ENCODE data around the gene CAGE1.
A peak's percentile ranks its signal among the peaks of the same experiment; 100 is the strongest.

Gene CAGE1

DNA sequence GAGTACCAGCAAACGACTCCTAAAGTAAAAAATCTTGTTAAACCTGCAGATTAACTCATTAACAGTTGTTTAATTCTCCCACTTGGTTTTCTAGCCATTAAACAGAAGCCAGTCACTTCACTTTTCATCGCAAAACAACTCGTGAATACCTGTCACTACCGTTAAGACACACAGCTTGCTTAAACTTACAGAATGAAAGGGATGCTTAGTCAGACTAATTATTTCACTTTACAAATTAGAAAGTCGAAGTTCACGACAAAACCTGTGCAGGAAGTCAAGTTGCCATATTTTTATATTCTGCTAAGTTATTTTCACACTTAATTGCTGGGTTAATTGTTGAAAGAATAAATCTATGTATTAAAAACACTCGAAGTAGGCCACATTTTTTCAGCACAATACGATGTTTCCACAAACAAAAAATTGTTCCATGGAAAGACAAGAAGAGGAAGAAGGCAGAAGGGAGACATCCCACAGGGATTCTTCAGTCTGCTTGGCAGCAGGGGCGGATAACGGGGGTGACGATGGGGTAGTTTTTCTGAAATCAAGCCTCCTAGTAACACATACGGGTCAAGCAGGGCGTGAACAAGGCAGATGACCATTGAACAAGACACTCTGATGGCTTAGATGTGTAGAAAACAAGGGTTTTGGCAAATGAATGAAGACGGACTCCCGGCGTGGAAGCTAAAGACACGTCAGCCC is 77.5 kb downstream of the CAGE1 start:
- H3K27ac ChIP-seq, result peak overlapping the region; percentile 72
- TF ChIP-seq, protein P1, sequence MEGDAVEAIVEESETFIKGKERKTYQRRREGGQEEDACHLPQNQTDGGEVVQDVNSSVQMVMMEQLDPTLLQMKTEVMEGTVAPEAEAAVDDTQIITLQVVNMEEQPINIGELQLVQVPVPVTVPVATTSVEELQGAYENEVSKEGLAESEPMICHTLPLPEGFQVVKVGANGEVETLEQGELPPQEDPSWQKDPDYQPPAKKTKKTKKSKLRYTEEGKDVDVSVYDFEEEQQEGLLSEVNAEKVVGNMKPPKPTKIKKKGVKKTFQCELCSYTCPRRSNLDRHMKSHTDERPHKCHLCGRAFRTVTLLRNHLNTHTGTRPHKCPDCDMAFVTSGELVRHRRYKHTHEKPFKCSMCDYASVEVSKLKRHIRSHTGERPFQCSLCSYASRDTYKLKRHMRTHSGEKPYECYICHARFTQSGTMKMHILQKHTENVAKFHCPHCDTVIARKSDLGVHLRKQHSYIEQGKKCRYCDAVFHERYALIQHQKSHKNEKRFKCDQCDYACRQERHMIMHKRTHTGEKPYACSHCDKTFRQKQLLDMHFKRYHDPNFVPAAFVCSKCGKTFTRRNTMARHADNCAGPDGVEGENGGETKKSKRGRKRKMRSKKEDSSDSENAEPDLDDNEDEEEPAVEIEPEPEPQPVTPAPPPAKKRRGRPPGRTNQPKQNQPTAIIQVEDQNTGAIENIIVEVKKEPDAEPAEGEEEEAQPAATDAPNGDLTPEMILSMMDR (conservative IDR thresholded peaks at IDR 0.05), result no peak

DNA sequence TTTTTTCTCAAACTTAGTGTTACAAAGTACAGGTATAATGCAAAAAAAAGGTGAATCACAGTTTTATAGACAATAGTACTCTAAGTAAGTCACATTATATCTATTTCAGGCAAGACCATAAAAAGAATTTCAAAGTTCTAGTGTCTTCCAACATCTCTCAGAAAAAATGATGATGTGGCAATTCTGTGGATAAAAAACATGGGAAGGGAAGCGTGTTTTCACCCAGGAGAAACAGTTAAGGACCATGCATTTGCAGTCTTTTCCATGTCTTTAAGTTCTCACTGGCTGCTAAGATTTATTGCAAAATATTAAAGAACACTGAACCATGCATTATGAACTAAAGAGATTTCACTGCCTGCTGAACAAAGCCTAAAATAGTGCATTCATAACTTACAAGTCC is 78.4 kb downstream of the CAGE1 start:
- H3K27ac ChIP-seq, result no peak overlapping the region
- TF ChIP-seq, protein P1 (conservative IDR thresholded peaks at IDR 0.05), result no peak

DNA sequence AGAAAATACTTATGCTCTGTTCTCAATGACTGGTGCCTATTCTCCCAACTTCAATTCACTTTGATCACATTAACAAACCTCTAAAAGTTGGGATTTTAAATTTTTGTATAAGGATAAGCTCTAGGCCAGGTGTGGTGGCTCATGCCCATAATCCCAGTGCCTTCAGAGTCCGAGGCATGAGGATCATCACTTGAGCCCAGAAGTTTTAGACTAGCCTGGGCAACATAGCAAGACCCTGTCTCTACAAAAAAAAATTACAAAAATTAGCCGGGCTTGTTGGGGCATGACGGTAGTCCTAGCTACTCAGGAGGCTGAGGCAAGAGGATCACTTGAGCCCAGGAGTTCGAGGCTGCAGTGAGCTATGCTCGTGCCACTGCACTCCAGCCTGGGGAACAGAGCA is 80.5 kb downstream of the CAGE1 start:
- TF ChIP-seq, protein P1 (conservative IDR thresholded peaks at IDR 0.05), result no peak
- no peak overlapping the region for H3K27ac ChIP-seq

DNA sequence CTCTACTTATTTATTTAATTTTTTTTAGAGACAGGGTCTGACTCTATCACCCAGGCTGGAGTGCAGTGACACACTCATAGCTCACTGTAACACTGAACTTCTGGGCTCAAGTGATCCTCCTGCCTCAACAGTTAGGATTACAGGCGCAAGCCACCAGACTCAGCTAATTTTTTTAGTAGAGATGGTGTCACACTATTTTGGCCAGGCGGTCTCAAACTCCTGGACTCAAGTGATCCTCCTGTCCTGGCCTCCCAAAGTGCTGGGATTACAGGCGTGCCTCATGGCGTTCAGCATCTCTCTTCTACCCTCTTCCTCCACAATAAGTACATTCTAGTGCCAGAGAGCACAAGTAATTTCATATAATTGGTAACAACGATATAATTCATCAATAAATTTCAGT is 82.0 kb downstream of the CAGE1 start:
- no peak overlapping the region for H3K27ac ChIP-seq
- TF ChIP-seq, protein P1 (conservative IDR thresholded peaks at IDR 0.05), result no peak

DNA sequence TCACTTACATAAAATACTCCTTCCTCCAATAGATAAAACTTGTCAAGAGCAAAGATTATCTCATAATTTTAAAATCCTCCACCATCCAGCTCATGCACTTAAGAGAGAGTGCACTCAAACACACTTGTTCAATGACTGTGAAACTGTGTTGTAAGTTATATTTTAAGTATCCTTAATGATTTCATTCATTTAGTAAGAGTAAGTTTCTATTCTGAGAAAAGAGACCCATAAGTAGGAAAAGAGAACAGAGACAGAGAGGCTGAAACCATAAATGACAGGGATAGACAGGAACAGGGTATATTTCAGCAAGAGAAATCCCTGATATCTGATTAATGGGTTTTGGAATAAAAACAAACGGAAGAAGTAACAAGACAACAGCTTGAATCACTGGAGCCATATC is 84.7 kb downstream of the CAGE1 start:
- TF ChIP-seq, protein P1 (conservative IDR thresholded peaks at IDR 0.05), result no peak

DNA sequence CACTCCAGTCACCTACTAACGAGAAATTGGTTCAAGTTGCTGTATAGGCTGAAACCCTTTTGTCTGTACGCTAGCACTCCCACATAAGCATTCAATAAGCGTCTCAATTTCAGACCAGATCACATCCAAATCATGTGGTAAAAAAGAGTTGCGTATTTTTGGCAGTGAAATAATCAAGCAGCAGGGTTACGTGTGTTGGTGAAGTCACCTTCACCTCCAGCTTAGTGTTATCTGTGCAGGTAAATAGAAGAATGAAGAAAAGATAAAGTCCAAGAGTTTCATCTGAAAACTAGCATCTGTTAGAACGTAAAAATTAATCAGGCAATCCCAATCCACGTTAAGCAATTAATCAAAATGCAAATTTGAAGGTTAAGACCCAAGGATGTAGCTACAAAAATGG is 87.8 kb downstream of the CAGE1 start:
- H3K27ac ChIP-seq, result no peak overlapping the region
- TF ChIP-seq, protein P1 (conservative IDR thresholded peaks at IDR 0.05), result no peak

More for the DNA sequence above, 84.7 kb downstream of the CAGE1 start:
- H3K27ac ChIP-seq, result no peak overlapping the region

DNA sequence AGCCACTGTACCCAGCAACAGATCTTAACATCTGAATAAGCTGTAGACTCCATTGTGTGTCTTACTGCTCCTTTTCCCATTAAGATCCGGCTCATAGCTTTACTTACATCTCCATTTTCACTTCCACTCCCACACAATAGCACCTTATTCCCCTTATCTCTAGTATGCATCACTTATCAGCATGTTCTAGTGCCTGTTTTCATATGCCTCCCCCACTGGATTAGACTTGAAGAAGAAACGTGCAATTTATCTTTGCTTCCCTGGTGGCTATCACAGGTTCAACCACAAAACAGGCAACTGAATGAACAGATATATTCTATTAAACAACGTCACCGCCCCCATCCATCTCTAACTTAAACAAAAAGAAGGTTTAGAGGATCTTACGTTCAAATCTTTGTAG is 88.6 kb downstream of the CAGE1 start:
- no peak overlapping the region for H3K27ac ChIP-seq
- TF ChIP-seq, protein P1 (conservative IDR thresholded peaks at IDR 0.05), result no peak
